DOHH2 (cell line): Measurements from ENCODE around the gene VPS4A.

Source experiments
- CTCF ChIP-seq: fragments of 200-600 bp; sonication (generic); IDR thresholded peaks from one replicate; pipeline ENCODE4 v1.5.1; 2014; ENCODE audit warnings: antibody characterized with exemption, mild to moderate bottlenecking, low read depth, low read length; ENCODE audit not compliant: poor library complexity, severe bottlenecking
- EZH2phosphoT487 ChIP-seq: fragments of 200-600 bp; sonication (generic); IDR thresholded peaks from 2 replicates; pipeline ENCODE4 v1.6.1; 2017; ENCODE audit warnings: borderline replicate concordance, mild to moderate bottlenecking, antibody characterized with exemption, low read length, moderate library complexity, mixed read lengths

- TF ChIP-seq CTCF: no peak
- TF ChIP-seq EZH2phosphoT487: no peak
These were observed 19.3 kb downstream of the VPS4A start, which contains the start of gene PDF for GRCh38 chr16:69330286-69331109.
